Spleen (tissue), 7 donors: ENCODE results near the gene PDE5A.

Experiments
- POLR2A ChIP-seq, 3 donors: fragments of 450-650 bp; IDR thresholded peaks; one replicate each; pipeline ENCODE4 v1.5.1; 2017; ENCODE audit warnings: antibody characterized with exemption in 3 of 3, mild to moderate bottlenecking in 1 of 3
- POLR2AphosphoS5 ChIP-seq, 3 donors: sonication (generic); formaldehyde crosslinking; IDR thresholded peaks; one replicate each; pipeline ENCODE4 v1.5.1; 2017; ENCODE audit warnings: antibody characterized with exemption in 3 of 3
- TF ChIP-seq, protein P1 (sequence below), 11 experiments: fragments of 200-600 bp in 7 of 11; fragments of 450-650 bp in 4 of 11; sonication (generic) in 4 of 11; IDR thresholded peaks in 8 of 11; conservative IDR thresholded peaks in 3 of 11; 1 replicate in 7 of 11; 2 replicates in 4 of 11; pipeline versions ENCODE4 v1.4.0 to v1.8.0; 2016 to 2021; ENCODE audit warnings: antibody characterized with exemption in 11 of 11, inconsistent platforms in 4 of 11, mild to moderate bottlenecking in 1 of 11
- donor health status: DM: no; HTN: no; CAD: no; lungs with moderate emphysema.
- donor health status: DM: no; HTN: no; CAD: no.
- donor health status: DM: no; HTN: no; CAD: no.

DNA sequence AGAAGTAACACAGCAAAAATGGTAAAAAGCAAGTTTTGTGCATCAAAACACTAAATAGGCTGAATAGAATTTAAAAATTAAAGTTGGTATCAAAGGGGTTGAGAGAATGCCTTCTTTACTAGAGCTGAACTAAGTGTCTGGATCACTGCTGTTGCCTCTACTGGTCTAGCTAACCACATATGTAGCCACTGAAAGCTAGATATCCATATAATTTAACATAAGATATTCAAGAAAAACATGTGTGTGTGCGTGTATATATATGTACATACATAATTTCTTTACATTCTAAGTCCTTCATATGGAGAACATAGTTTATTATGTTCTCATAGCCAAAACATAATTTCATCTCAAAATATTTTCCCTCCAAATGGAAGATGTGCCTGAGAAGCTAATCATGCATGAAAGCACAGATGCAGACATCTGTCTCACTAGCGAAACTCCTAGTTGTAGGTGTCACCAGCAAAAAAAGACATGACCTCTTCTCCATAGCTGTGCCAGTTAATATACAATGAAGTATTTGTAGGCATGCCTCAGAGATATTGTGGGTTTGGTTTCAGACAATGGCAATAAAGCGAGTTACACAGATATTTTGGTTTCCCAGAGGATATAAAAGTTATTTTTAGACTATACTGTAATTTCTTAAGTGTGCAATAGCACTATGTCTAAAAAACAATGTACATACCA, 47.3 kb downstream of the PDE5A start:
- TF ChIP-seq, protein P1, sequence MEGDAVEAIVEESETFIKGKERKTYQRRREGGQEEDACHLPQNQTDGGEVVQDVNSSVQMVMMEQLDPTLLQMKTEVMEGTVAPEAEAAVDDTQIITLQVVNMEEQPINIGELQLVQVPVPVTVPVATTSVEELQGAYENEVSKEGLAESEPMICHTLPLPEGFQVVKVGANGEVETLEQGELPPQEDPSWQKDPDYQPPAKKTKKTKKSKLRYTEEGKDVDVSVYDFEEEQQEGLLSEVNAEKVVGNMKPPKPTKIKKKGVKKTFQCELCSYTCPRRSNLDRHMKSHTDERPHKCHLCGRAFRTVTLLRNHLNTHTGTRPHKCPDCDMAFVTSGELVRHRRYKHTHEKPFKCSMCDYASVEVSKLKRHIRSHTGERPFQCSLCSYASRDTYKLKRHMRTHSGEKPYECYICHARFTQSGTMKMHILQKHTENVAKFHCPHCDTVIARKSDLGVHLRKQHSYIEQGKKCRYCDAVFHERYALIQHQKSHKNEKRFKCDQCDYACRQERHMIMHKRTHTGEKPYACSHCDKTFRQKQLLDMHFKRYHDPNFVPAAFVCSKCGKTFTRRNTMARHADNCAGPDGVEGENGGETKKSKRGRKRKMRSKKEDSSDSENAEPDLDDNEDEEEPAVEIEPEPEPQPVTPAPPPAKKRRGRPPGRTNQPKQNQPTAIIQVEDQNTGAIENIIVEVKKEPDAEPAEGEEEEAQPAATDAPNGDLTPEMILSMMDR (IDR thresholded peaks at IDR 0.05 in 8 of 11, conservative IDR thresholded peaks at IDR 0.05 in 3 of 11), result no peak
- no peak for TF ChIP-seq POLR2A (IDR thresholded peaks at IDR 0.05)
- no peak for TF ChIP-seq POLR2AphosphoS5 (IDR thresholded peaks at IDR 0.05)
